ENCODE results near the gene KIF26B.
"Not testable (repeated sequence)": the region's sequence is repeated elsewhere in the genome, so short reads cannot be mapped to it uniquely, and the experiment has no call there.

KIF26B gene

GRCh38 chr1:245353915-245354775 is 199.4 kb downstream of the KIF26B start:
- H3K27me3 ChIP-seq (ENCODE audit: control insufficient read depth, insufficient read depth, low read length) = no peaks in the 10 kb centered on the region
- H3K4me1 ChIP-seq (ENCODE audit: control insufficient read depth, insufficient read depth, low read length) = no peaks in the 10 kb centered on the region
- no peak overlapping the region for H3K27ac ChIP-seq (ENCODE audit: low read depth, low read length)
- no peak overlapping the region for H3K9ac ChIP-seq (ENCODE audit: low read length)
- H3K4me3 ChIP-seq (ENCODE audit: low read length) = no peak overlapping the region
- no peaks in the 10 kb centered on the region for H3K36me3 ChIP-seq (ENCODE audit: control insufficient read depth, insufficient read depth, low read length)

- H3K9ac ChIP-seq (ENCODE audit: low read length); H3K27ac ChIP-seq (ENCODE audit: low read depth, low read length); H3K4me1 ChIP-seq (ENCODE audit: control insufficient read depth, insufficient read depth, low read length); H3K36me3 ChIP-seq (ENCODE audit: control insufficient read depth, insufficient read depth, low read length); H3K27me3 ChIP-seq (ENCODE audit: control insufficient read depth, insufficient read depth, low read length); H3K4me3 ChIP-seq (ENCODE audit: low read length): not testable (repeated sequence)
These were observed 201.3 kb downstream of the KIF26B start for GRCh38 chr1:245355851-245356630.

- no peaks in the 10 kb centered on the region for H3K36me3 ChIP-seq (ENCODE audit: control insufficient read depth, insufficient read depth, low read length)
- no peaks in the 10 kb centered on the region for H3K4me1 ChIP-seq (ENCODE audit: control insufficient read depth, insufficient read depth, low read length)
- no peaks in the 10 kb centered on the region for H3K27me3 ChIP-seq (ENCODE audit: control insufficient read depth, insufficient read depth, low read length)
- H3K9ac ChIP-seq (ENCODE audit: low read length) = no peak overlapping the region
- no peak overlapping the region for H3K4me3 ChIP-seq (ENCODE audit: low read length)
- H3K27ac ChIP-seq (ENCODE audit: low read depth, low read length) = no peak overlapping the region
These were observed 202.3 kb downstream of the KIF26B start for GRCh38 chr1:245356891-245357585.

- H3K27me3 ChIP-seq (ENCODE audit: control insufficient read depth, insufficient read depth, low read length); H3K9ac ChIP-seq (ENCODE audit: low read length); H3K36me3 ChIP-seq (ENCODE audit: control insufficient read depth, insufficient read depth, low read length); H3K4me3 ChIP-seq (ENCODE audit: low read length); H3K4me1 ChIP-seq (ENCODE audit: control insufficient read depth, insufficient read depth, low read length); H3K27ac ChIP-seq (ENCODE audit: low read depth, low read length): not testable (repeated sequence)
These were observed 204.4 kb downstream of the KIF26B start for GRCh38 chr1:245359101-245359680.

GRCh38 chr1:245361065-245361464 is 206.3 kb downstream of the KIF26B start:
- Histone ChIP-seq H3K4me1 (ENCODE audit: control insufficient read depth, insufficient read depth, low read length) (no peaks in the 10 kb centered on the region), H3K27me3 (ENCODE audit: control insufficient read depth, insufficient read depth, low read length) (no peaks in the 10 kb centered on the region), H3K36me3 (ENCODE audit: control insufficient read depth, insufficient read depth, low read length) (no peaks in the 10 kb centered on the region), H3K4me3 (ENCODE audit: low read length) (no peak overlapping the region), H3K9ac (ENCODE audit: low read length) (no peak overlapping the region), H3K27ac (ENCODE audit: low read depth, low read length) (no peak overlapping the region)

- H3K4me1 ChIP-seq (ENCODE audit: control insufficient read depth, insufficient read depth, low read length) = no peaks in the 10 kb centered on the region
- H3K27me3 ChIP-seq (ENCODE audit: control insufficient read depth, insufficient read depth, low read length) = no peaks in the 10 kb centered on the region
- no peaks in the 10 kb centered on the region for H3K36me3 ChIP-seq (ENCODE audit: control insufficient read depth, insufficient read depth, low read length)
- H3K9ac ChIP-seq (ENCODE audit: low read length) = no peak overlapping the region
- H3K4me3 ChIP-seq (ENCODE audit: low read length) = no peak overlapping the region
- no peak overlapping the region for H3K27ac ChIP-seq (ENCODE audit: low read depth, low read length)
These were observed 207.2 kb downstream of the KIF26B start for GRCh38 chr1:245361951-245362350.

- H3K4me1 ChIP-seq (ENCODE audit: control insufficient read depth, insufficient read depth, low read length) = no peaks in the 10 kb centered on the region
- no peaks in the 10 kb centered on the region for H3K36me3 ChIP-seq (ENCODE audit: control insufficient read depth, insufficient read depth, low read length)
- H3K4me3 ChIP-seq (ENCODE audit: low read length) = no peak overlapping the region
- no peaks in the 10 kb centered on the region for H3K27me3 ChIP-seq (ENCODE audit: control insufficient read depth, insufficient read depth, low read length)
- no peak overlapping the region for H3K9ac ChIP-seq (ENCODE audit: low read length)
- no peak overlapping the region for H3K27ac ChIP-seq (ENCODE audit: low read depth, low read length)
These were observed 208.8 kb downstream of the KIF26B start for GRCh38 chr1:245363461-245364200.

GRCh38 chr1:245365095-245366020 is 210.6 kb downstream of the KIF26B start:
- H3K4me1 ChIP-seq (ENCODE audit: control insufficient read depth, insufficient read depth, low read length) = no peaks in the 10 kb centered on the region
- no peak overlapping the region for H3K9ac ChIP-seq (ENCODE audit: low read length)
- H3K36me3 ChIP-seq (ENCODE audit: control insufficient read depth, insufficient read depth, low read length) = no peaks in the 10 kb centered on the region
- no peak overlapping the region for H3K27ac ChIP-seq (ENCODE audit: low read depth, low read length)
- H3K4me3 ChIP-seq (ENCODE audit: low read length) = no peak overlapping the region
- no peaks in the 10 kb centered on the region for H3K27me3 ChIP-seq (ENCODE audit: control insufficient read depth, insufficient read depth, low read length)

- Histone ChIP-seq H3K27me3 (ENCODE audit: control insufficient read depth, insufficient read depth, low read length) (no peaks in the 10 kb centered on the region), H3K36me3 (ENCODE audit: control insufficient read depth, insufficient read depth, low read length) (no peaks in the 10 kb centered on the region), H3K9ac (ENCODE audit: low read length) (no peak overlapping the region), H3K4me3 (ENCODE audit: low read length) (no peak overlapping the region), H3K27ac (ENCODE audit: low read depth, low read length) (no peak overlapping the region), H3K4me1 (ENCODE audit: control insufficient read depth, insufficient read depth, low read length) (no peaks in the 10 kb centered on the region)
These were observed 212.1 kb downstream of the KIF26B start for GRCh38 chr1:245366886-245367285.

- Histone ChIP-seq H3K36me3 (ENCODE audit: control insufficient read depth, insufficient read depth, low read length) (no peaks in the 10 kb centered on the region), H3K9ac (ENCODE audit: low read length) (no peak overlapping the region), H3K4me1 (ENCODE audit: control insufficient read depth, insufficient read depth, low read length) (no peaks in the 10 kb centered on the region), H3K4me3 (ENCODE audit: low read length) (no peak overlapping the region), H3K27me3 (ENCODE audit: control insufficient read depth, insufficient read depth, low read length) (no peaks in the 10 kb centered on the region), H3K27ac (ENCODE audit: low read depth, low read length) (no peak overlapping the region)
These were observed 215.5 kb downstream of the KIF26B start for GRCh38 chr1:245370175-245370825.
